K562 (cell line): Measurements from ENCODE around the gene PSMC4. TPM values are rescaled to one million over a fixed set of nuclear protein-coding genes. Genes with fewer than 3 reads are reported as not detected.

Experiments
- ATAC-seq: fragments of 200-7000 bp; cut with Tn5 transposase; 3 replicates; pipeline ENCODE4 v1.9.1; 2020; ENCODE audit warnings: moderate library complexity
- BruUV-seq: library from RNA; stranded (reverse); fragments of 400-500 nt; replicated peaks from 2 replicates; lab custom pipeline; 2021; lab: Mats Ljungman, UMichigan
- CTCF ChIA-PET: fragments of 300-600 bp; formaldehyde crosslinking; extraction: SDS; loops from one replicate; lab custom pipeline; 2021; ENCODE audit warnings: low intra/inter-chr PET ratio; lab: Yijun Ruan, JAX
- POLR2A ChIA-PET: fragments of 300-600, 350-650 bp; sonication (Branson Sonifier 250); formaldehyde crosslinking; extraction: SDS; loops from one replicate; lab custom pipeline; 2021; ENCODE audit warnings: antibody characterized with exemption, inconsistent platforms; lab: Yijun Ruan, JAX
- DNase-seq, 4 experiments: peaks; one replicate each; pipeline versions ENCODE4 v3.0.0 to v3.0.0-alpha.2; 2011 to 2018; ENCODE audit warnings: low spot score in 3 of 4, mixed read lengths in 3 of 4; ENCODE audit errors: extremely low read depth in 1 of 4
- FAIRE-seq: peaks from 2 replicates; lab custom pipeline; 2011; peaks lifted over from hg19 to GRCh38; lab: Jason Lieb, UNC
- H2AFZ ChIP-seq: 2 replicates; pipeline ENCODE4 v1.6.0; 2011; ENCODE audit warnings: low read depth, low read length, control low read depth, inconsistent platforms
- H3K27ac ChIP-seq: fragments of 200-600 bp; 3 replicates; pipeline ENCODE4 v1.8.0; 2011; ENCODE audit warnings: low read depth, mild to moderate bottlenecking, control low read depth, inconsistent platforms, low read length, moderate library complexity, mixed read lengths; ENCODE audit errors: extremely low read depth
- H3K27me3 ChIP-seq, 2 experiments: fragments of 300-600 bp in 1 of 2; 2 replicates in 1 of 2; 3 replicates in 1 of 2; pipeline versions ENCODE4 v1.6.0 to v1.8.0; 2011; ENCODE audit warnings: inconsistent platforms in 2 of 2, low read length in 2 of 2, mild to moderate bottlenecking in 1 of 2, mixed read lengths in 1 of 2, moderate library complexity in 1 of 2; ENCODE audit not compliant: control insufficient read depth in 2 of 2, insufficient read depth in 2 of 2
- H3K36me3 ChIP-seq: fragments of 300-600 bp; 3 replicates; pipeline ENCODE4 v1.8.0; 2011; ENCODE audit warnings: mild to moderate bottlenecking, low read length, inconsistent platforms; ENCODE audit not compliant: control insufficient read depth, insufficient read depth
- H3K4me1 ChIP-seq, 2 experiments: fragments of 200-600 bp in 1 of 2; replicated peaks in 1 of 2; 2 replicates in 1 of 2; 3 replicates in 1 of 2; pipeline versions ENCODE4 v1.5.1 to v1.8.0; 2011; ENCODE audit warnings: inconsistent platforms in 2 of 2, low read length in 2 of 2, mild to moderate bottlenecking in 1 of 2, mixed read lengths in 1 of 2, moderate library complexity in 1 of 2; ENCODE audit not compliant: control insufficient read depth in 2 of 2, insufficient read depth in 2 of 2
- H3K4me2 ChIP-seq: 2 replicates; pipeline ENCODE4 v1.6.1; 2011; ENCODE audit warnings: low read length, control low read depth, inconsistent platforms, mixed read lengths; ENCODE audit not compliant: insufficient read depth
- H3K4me3 ChIP-seq: fragments of 200-600 bp; sonication (generic), shearing (Covaris generic); 2 replicates; pipeline ENCODE4 v1.5.1; 2016; ENCODE audit warnings: control low read depth, inconsistent platforms
- H3K79me2 ChIP-seq: fragments of 200-600 bp; 3 replicates; pipeline ENCODE4 v1.8.0; 2011; ENCODE audit warnings: low read length, inconsistent platforms; ENCODE audit not compliant: control insufficient read depth, insufficient read depth
- H3K9ac ChIP-seq, 2 experiments: 2 replicates each; pipeline versions ENCODE4 v1.6.0 to v1.6.1; 2011; ENCODE audit warnings: low read depth in 2 of 2, low read length in 2 of 2, control low read depth in 1 of 2, inconsistent platforms in 1 of 2, mild to moderate bottlenecking in 1 of 2, mixed read lengths in 1 of 2; ENCODE audit not compliant: insufficient read depth in 1 of 2
- H3K9me1 ChIP-seq: one replicate; pipeline ENCODE4 v1.6.0; 2011; ENCODE audit warnings: inconsistent platforms, mild to moderate bottlenecking, low read length, moderate library complexity; ENCODE audit not compliant: control insufficient read depth, insufficient read depth
- H3K9me3 ChIP-seq: replicated peaks from 2 replicates; pipeline ENCODE4 v1.5.1; 2011; ENCODE audit warnings: low read depth, low read length, inconsistent platforms; ENCODE audit not compliant: control insufficient read depth, insufficient read depth
- H4K20me1 ChIP-seq: replicated peaks from 2 replicates; pipeline ENCODE4 v1.6.1; 2011; ENCODE audit warnings: low read length, inconsistent platforms, mixed read lengths; ENCODE audit not compliant: control insufficient read depth, insufficient read depth
- ARID3A ChIP-seq: IDR thresholded peaks from 2 replicates; pipeline ENCODE4 v1.6.1; 2012; ENCODE audit warnings: low read depth, low read length, improper control_type of control experiment, borderline replicate concordance
- BMI1 ChIP-seq: fragments of 150-350 bp; IDR thresholded peaks from 2 replicates; pipeline ENCODE4 v1.6.1; 2014; ENCODE audit warnings: low read length
- CBX1 ChIP-seq: sonication (generic); IDR thresholded peaks from 2 replicates; pipeline ENCODE4 v1.6.1; 2016; ENCODE audit warnings: antibody characterized with exemption, low read depth, mild to moderate bottlenecking
- FOXM1 ChIP-seq, 2 experiments: fragments of 450-650 bp in 1 of 2; sonication (generic) in 1 of 2; formaldehyde crosslinking in 1 of 2; IDR thresholded peaks; 2 replicates each; pipeline versions ENCODE4 v1.6.1 to v1.9.0; 2017 to 2022; ENCODE audit warnings: low read depth in 2 of 2, mild to moderate bottlenecking in 2 of 2, missing genetic modification reagents in 1 of 2, moderate library complexity in 1 of 2
- GABPA ChIP-seq: fragments of 200-800 bp; sonication (Bioruptor generic); conservative IDR thresholded peaks from 2 replicates; pipeline ENCODE4 v1.6.1; 2016; ENCODE audit warnings: low read depth, missing genetic modification characterization, missing compliant biosample characterization
- KDM5B ChIP-seq: fragments of 200-600 bp; sonication (generic); IDR thresholded peaks from 2 replicates; pipeline ENCODE4 v1.6.1; 2012; ENCODE audit warnings: low read depth, mild to moderate bottlenecking, moderate library complexity, low read length, control low read depth, inconsistent platforms; ENCODE audit not compliant: insufficient replicate concordance
- KLF10 ChIP-seq: fragments of 250-450 bp; sonication (Bioruptor Pico); IDR thresholded peaks from 2 replicates; pipeline ENCODE4 v1.6.1; 2021; ENCODE audit warnings: matching md5 sums
- MTA1 ChIP-seq: fragments of 450-650 bp; IDR thresholded peaks from 2 replicates; pipeline ENCODE4 v1.6.1; 2017; ENCODE audit warnings: borderline replicate concordance
- PKNOX1 ChIP-seq: fragments of 450-650 bp; IDR thresholded peaks from 2 replicates; pipeline ENCODE4 v1.6.1; 2016
- RHOXF2B ChIP-seq: fragments of 250-450 bp; sonication (Bioruptor Pico); conservative IDR thresholded peaks from 2 replicates; pipeline ENCODE4 v1.5.1; 2021
- SETDB1 ChIP-seq: IDR thresholded peaks from one replicate; pipeline ENCODE4 v1.6.1; 2012; ENCODE audit warnings: low read length, control low read depth, inconsistent platforms
- SMARCA5 ChIP-seq: fragments of 450-650 bp; IDR thresholded peaks from 2 replicates; pipeline ENCODE4 v1.6.1; 2016
- TBP ChIP-seq: optimal IDR thresholded peaks from 2 replicates; pipeline ENCODE3; 2011; ENCODE audit warnings: low read depth, low read length, improper control_type of control experiment
- TCF15 ChIP-seq: fragments of 250-450 bp; sonication (Bioruptor Pico); IDR thresholded peaks from 2 replicates; pipeline ENCODE4 v1.8.0; 2022; ENCODE audit warnings: moderate library complexity, mild to moderate bottlenecking, inconsistent platforms
- TEAD4 ChIP-seq, 2 experiments: sonication (generic) in 1 of 2; formaldehyde crosslinking in 1 of 2; IDR thresholded peaks; 2 replicates each; pipeline versions ENCODE4 v1.6.1 to v1.8.0; 2012 to 2022; ENCODE audit warnings: borderline replicate concordance in 1 of 2, inconsistent platforms in 1 of 2, low read length in 1 of 2, mild to moderate bottlenecking in 1 of 2, missing genetic modification reagents in 1 of 2
- USF2 ChIP-seq: sonication (generic); formaldehyde crosslinking; IDR thresholded peaks from 2 replicates; pipeline ENCODE4 v1.5.0; 2020; ENCODE audit warnings: missing genetic modification reagents
- ZNF311 ChIP-seq: fragments of 250-450 bp; sonication (Bioruptor Pico); IDR thresholded peaks from 2 replicates; pipeline ENCODE4 v1.4.0; 2020; ENCODE audit warnings: mild to moderate bottlenecking, moderate library complexity
- WGBS: fragments of 100-300 bp; shearing (Covaris generic); methylation state at CpG from one replicate; pipeline ENCODE4 v1.1.6; 2016; ENCODE audit warnings: low coverage, mixed read lengths; ENCODE audit not compliant: insufficient coverage; ENCODE audit errors: missing lambda C conversion rate; 5-methylcytosine and 5-hydroxymethylcytosine counted together
- in situ Hi-C: fragments of 300-500 bp; cut with MboI; formaldehyde crosslinking; loops from 4 replicates; pipeline ENCODE4 v1.15.0; 2018; ENCODE audit warnings: inconsistent platforms, mixed read lengths
- intact Hi-C: fragments of 100-400 bp; cut with micrococcal nuclease; formaldehyde crosslinking; loops from 2 replicates; pipeline ENCODE4 v1.14.2; 2022
- polyA plus RNA-seq, 8 experiments: library from polyadenylated mRNA; depleted of rRNA in 4 of 8; stranded (reverse) in 5 of 8; unstranded in 3 of 8; fragments of >200 nt; fragmentation: Nextera tagmentation in 2 of 8; fragmentation: Illumina TruSeq in 1 of 8; extraction: Ambion mirVana in 2 of 8; extraction: Trizol in 1 of 8; gene quantifications; 2 replicates each; pipeline versions ENCODE4 v1.2.1 to v1.2.3, GENCODE V29; 2011 to 2014; ENCODE audit warnings: inconsistent platforms in 1 of 8, missing spikeins in 1 of 8
- total RNA-seq, 7 experiments: library from RNA; depleted of rRNA in 6 of 7; stranded (reverse); fragments of >200 nt in 6 of 7; fragmentation: Illumina TruSeq in 2 of 7; extraction: Trizol in 2 of 7; gene quantifications; 2 replicates each; pipeline versions ENCODE4 v1.2.1 to v1.2.3, GENCODE V29; 2011 to 2021; ENCODE audit warnings: low replicate concordance in 1 of 7

PSMC4 gene
- total and polyA plus RNA-seq, 9 of the 15 experiments (the other 6 are each of a cell fraction or from before 2014, with no cell fraction given) = 45.9 to 475 (median 142) TPM

- TSS peak; percentile 78 for BruUV-seq
- FAIRE-seq = peak; percentile 91
- TF ChIP-seq CBX1 (no peak), TBP (peak; percentile 89), PKNOX1 (no peak), TEAD4 (IDR thresholded peaks at IDR 0.05; ENCODE audit: low read length) (no peak), TEAD4 (CRISPR knock-in tag; IDR thresholded peaks at IDR 0.05; ENCODE audit: borderline replicate concordance) (no peak), MTA1 (no peak), ZNF311 (CRISPR knock-in tag) (no peak), GABPA (tag) (peak; percentile 87), RHOXF2B (CRISPR knock-in tag) (no peak), SETDB1 (peak; percentile 22), FOXM1 (IDR thresholded peaks at IDR 0.05; ENCODE audit: low read depth) (peak; percentile 22; the same call in 1 of the 2 replicates), FOXM1 (CRISPR knock-in tag; IDR thresholded peaks at IDR 0.05; ENCODE audit: low read depth) (no peak), KLF10 (CRISPR knock-in tag) (no peak), KDM5B (peak; percentile 98), SMARCA5 (no peak; the same call in 1 of the 2 replicates), USF2 (CRISPR knock-in tag) (no peak), TCF15 (CRISPR knock-in tag) (no peak), BMI1 (no peak), ARID3A (no peak)
Measured at GRCh38 chr19:39996811-39997637, 26.1 kb downstream of the PSMC4 start, which contains the start of gene ZNF546. ZNF546 (plus strand) TSS chr19:39997060; CDS start chr19:39998327, 1,267 bp downstream.

More at GRCh38 chr19:39996811-39997637, 26.1 kb downstream of the PSMC4 start, which contains the start of gene ZNF546:
- 3% methylated on average over 53 of the region's 53 CpGs for WGBS
- peaks cover 22% of the 10 kb centered on the region for H3K79me2 ChIP-seq
- peaks cover 2% of the 10 kb centered on the region for H3K9me3 ChIP-seq
- ChIA-PET POLR2A (interaction anchor here (0.9 to 1.0 kb wide), 2 partner anchors 26 to 59 kb away, joined by 3 to 6 read pairs; partner anchors contain the start of genes PSMC4 and ZNF780B), CTCF (no interaction called here)
- ATAC-seq = peak; percentile 98
- no peaks in the 10 kb centered on the region for H4K20me1 ChIP-seq
- peak within 1 kb of the TSS; percentile 92 for H3K27ac ChIP-seq
- DNase-seq = peak; percentile 88 to 95 (median 90)
- peak within 1 kb of the TSS; percentile 89 to 92 for H3K9ac ChIP-seq
- H3K36me3 ChIP-seq = no peaks in the 10 kb centered on the region
- no peaks in the 10 kb centered on the region for H3K9me1 ChIP-seq
- in situ Hi-C loops (no loop called here), intact Hi-C loops (no loop called here)
- peak within 1 kb of the TSS; percentile 99 for H3K4me2 ChIP-seq
- peak within 1 kb of the TSS; percentile 72 for H3K4me3 ChIP-seq
- peaks cover 4 to 12% of the 10 kb centered on the region in 2 experiments; a peak in 3 of 5 replicates for H3K4me1 ChIP-seq
- peak within 1 kb of the TSS; percentile 100 for H2AFZ ChIP-seq
- H3K27me3 ChIP-seq = no peaks in the 10 kb centered on the region
